ENCODE results near the gene GNAQ. TPM values are rescaled to one million over a fixed set of nuclear protein-coding genes. Genes with fewer than 3 reads are reported as not detected.

GNAQ gene
- total and polyA plus RNA-seq, 2 of the 4 experiments (the other 2 are of a cell fraction), result 23.1 to 50.7 TPM

GRCh38 chr9:78050421-78050820 lies 18.8 kb upstream of the GNAQ start:
- H3K4me1 ChIP-seq (ENCODE audit: control insufficient read depth, insufficient read depth, low read length), result no peaks in the 10 kb centered on the region
- no peak overlapping the region for H2BK15ac ChIP-seq (ENCODE audit: low read depth, low read length)
- ATAC-seq (ENCODE audit: low read depth) (no peak), DNase-seq (no peak)
- no peak overlapping the region for H2AK5ac ChIP-seq (ENCODE audit: low read depth, low read length)
- CTCF ChIA-PET, result interaction anchor here (0.6 kb wide), 1 partner anchor 153 kb away, joined by 3 read pairs; no protein-coding TSS in a partner anchor
- H3K9me3 ChIP-seq (ENCODE audit: control insufficient read depth, insufficient read depth, low read length), result no peaks in the 10 kb centered on the region
- no peaks in the 10 kb centered on the region for H4K20me1 ChIP-seq (ENCODE audit: insufficient read depth, low read length)
- H2AFZ ChIP-seq (replicated peaks; ENCODE audit: low read length, poor library complexity), result no peak overlapping the region
- H3K14ac ChIP-seq (replicated peaks; ENCODE audit: low read depth, low read length), result no peak overlapping the region
- no peak overlapping the region for H4K5ac ChIP-seq (ENCODE audit: low read depth, low read length)
- H3K36me3 ChIP-seq (ENCODE audit: control insufficient read depth, insufficient read depth, low read length), result no peaks in the 10 kb centered on the region
- H2BK120ac ChIP-seq (ENCODE audit: low read depth, low read length), result no peak overlapping the region
- H3K56ac ChIP-seq (ENCODE audit: extremely low read depth, insufficient read depth, low read length), result no peak overlapping the region
- TF ChIP-seq CHD1 (IDR thresholded peaks at IDR 0.05; ENCODE audit: low read depth, low read length) (no peak), RAD21 (IDR thresholded peaks at IDR 0.05; ENCODE audit: low read length) (no peak), BHLHE40 (IDR thresholded peaks at IDR 0.05; ENCODE audit: low read depth, low read length) (no peak), RCOR1 (IDR thresholded peaks at IDR 0.05; ENCODE audit: insufficient replicate concordance, low read length) (no peak), MXI1 (IDR thresholded peaks at IDR 0.05; ENCODE audit: borderline replicate concordance, low read depth, low read length) (no peak), RFX5 (IDR thresholded peaks at IDR 0.05; ENCODE audit: low read depth, low read length) (no peak), CEBPB (IDR thresholded peaks at IDR 0.05; ENCODE audit: low read depth, low read length) (no peak), POLR2A (IDR thresholded peaks at IDR 0.05; ENCODE audit: low read depth, low read length) (no peak), CTCF (conservative IDR thresholded peaks at IDR 0.05; ENCODE audit: low read depth, low read length) (no peak)
- TF ChIP-seq, protein P1, sequence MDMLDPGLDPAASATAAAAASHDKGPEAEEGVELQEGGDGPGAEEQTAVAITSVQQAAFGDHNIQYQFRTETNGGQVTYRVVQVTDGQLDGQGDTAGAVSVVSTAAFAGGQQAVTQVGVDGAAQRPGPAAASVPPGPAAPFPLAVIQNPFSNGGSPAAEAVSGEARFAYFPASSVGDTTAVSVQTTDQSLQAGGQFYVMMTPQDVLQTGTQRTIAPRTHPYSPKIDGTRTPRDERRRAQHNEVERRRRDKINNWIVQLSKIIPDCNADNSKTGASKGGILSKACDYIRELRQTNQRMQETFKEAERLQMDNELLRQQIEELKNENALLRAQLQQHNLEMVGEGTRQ (IDR thresholded peaks at IDR 0.05; ENCODE audit: low read depth, low read length), result no peak
- dilution Hi-C loops (cut with HindIII; ENCODE audit: low sequenced_read_pairs, unreplicated experiment), result no loop called here
- BruUV-seq (replicated peaks), result no TSS peak
- no peak overlapping the region for H3K27ac ChIP-seq (ENCODE audit: insufficient read depth, low read length)
- H2BK20ac ChIP-seq (ENCODE audit: low read depth, low read length), result no peak overlapping the region
- peaks cover 5% of the 10 kb centered on the region for H3K27me3 ChIP-seq (ENCODE audit: control insufficient read depth, insufficient read depth, low read length)
- no peak overlapping the region for H3K9ac ChIP-seq (ENCODE audit: low read depth, low read length)
- H3K4ac ChIP-seq (ENCODE audit: low read depth, low read length), result no peak overlapping the region
- no peak overlapping the region for H2AK9ac ChIP-seq (replicated peaks; ENCODE audit: low read depth, low read length, poor library complexity)
- H4K8ac ChIP-seq (ENCODE audit: low read depth in 2 of 2, low read length in 2 of 2), result no peak overlapping the region
- no peaks in the 10 kb centered on the region for H3K79me1 ChIP-seq (ENCODE audit: low read depth in 1 of 2, low read length in 2 of 2)
- POLR2A ChIA-PET (ENCODE audit: unreplicated experiment), result no interaction called here
- H3K23ac ChIP-seq (ENCODE audit: low read depth, low read length), result no peak overlapping the region
- H3K4me3 ChIP-seq (ENCODE audit: insufficient read depth, low read depth, low read length), result no peak overlapping the region
- intact Hi-C loops (cut with micrococcal nuclease), result no loop called here
- no peaks in the 10 kb centered on the region for H3K9me1 ChIP-seq (ENCODE audit: insufficient read depth, low read length)
- in situ Hi-C loops (cut with MboI; ENCODE audit: low sequenced_read_pairs), result no loop called here
- no peak overlapping the region for H4K91ac ChIP-seq (ENCODE audit: insufficient read depth, low read depth, low read length)
- H3K4me2 ChIP-seq (ENCODE audit: low read depth, low read length), result no peak overlapping the region
- H3K18ac ChIP-seq (ENCODE audit: low read depth, low read length), result no peak overlapping the region
- no peak overlapping the region for H2BK5ac ChIP-seq (ENCODE audit: low read depth, low read length, poor library complexity, severe bottlenecking)

Measured in IMR-90 (cell line).